H1 (cell line): ENCODE data around the gene KLRF1. TPM values are rescaled to one million over a fixed set of nuclear protein-coding genes. Genes with fewer than 3 reads are reported as not detected.

ENCODE experiments used
- CTCF ChIA-PET: fragments of 300-600 bp; sonication (Branson Sonifier 250); formaldehyde crosslinking; loops from one replicate; lab custom pipeline; 2021; ENCODE audit not compliant: partially characterized antibody; lab: Charles Lee
- POLR2A ChIA-PET: fragments of 300-600 bp; sonication (Branson Sonifier 250); formaldehyde crosslinking; loops from one replicate; lab custom pipeline; 2021; ENCODE audit warnings: inconsistent platforms; ENCODE audit not compliant: partially characterized antibody; lab: Charles Lee
- DNase-seq, 2 experiments: peaks; one replicate each; pipeline versions ENCODE4 v3.0.0 to v3.0.0-alpha.2; 2010 to 2022; ENCODE audit warnings: low spot score in 2 of 2, low read depth in 1 of 2, mixed read lengths in 1 of 2
- FAIRE-seq: peaks from 2 replicates; lab custom pipeline; 2011; peaks lifted over from hg19 to GRCh38; lab: Jason Lieb, UNC
- H2AFZ ChIP-seq: 2 replicates; pipeline ENCODE4 v1.8.1; 2012; ENCODE audit warnings: low read length, inconsistent platforms
- H2AK5ac ChIP-seq: 2 replicates; pipeline ENCODE4 v1.6.1; 2013; ENCODE audit warnings: low read depth, low read length
- H2BK120ac ChIP-seq: replicated peaks from 2 replicates; pipeline ENCODE3; 2013; ENCODE audit warnings: low read depth, low read length, inconsistent platforms
- H2BK12ac ChIP-seq: 2 replicates; pipeline ENCODE4 v1.6.1; 2013; ENCODE audit warnings: low read depth, low read length
- H2BK15ac ChIP-seq: 2 replicates; pipeline ENCODE4 v1.6.1; 2013; ENCODE audit warnings: low read length
- H2BK20ac ChIP-seq: 2 replicates; pipeline ENCODE4 v1.6.1; 2013; ENCODE audit warnings: low read length
- H2BK5ac ChIP-seq: 2 replicates; pipeline ENCODE4 v1.6.1; 2013; ENCODE audit warnings: low read depth, low read length
- H3K14ac ChIP-seq: 2 replicates; pipeline ENCODE4 v1.6.1; 2013; ENCODE audit warnings: inconsistent platforms; ENCODE audit not compliant: insufficient read length
- H3K18ac ChIP-seq: 2 replicates; pipeline ENCODE4 v1.6.1; 2013; ENCODE audit warnings: low read length; ENCODE audit errors: extremely low read depth
- H3K23ac ChIP-seq: 2 replicates; pipeline ENCODE4 v1.6.1; 2013; ENCODE audit warnings: inconsistent platforms; ENCODE audit not compliant: insufficient read length
- H3K23me2 ChIP-seq: 2 replicates; pipeline ENCODE4 v1.6.1; 2013; ENCODE audit warnings: low read depth, low read length
- H3K27ac ChIP-seq: 2 replicates; pipeline ENCODE4 v1.6.1; 2011; ENCODE audit warnings: low read depth, low read length, inconsistent platforms
- H3K27me3 ChIP-seq, 4 experiments: replicated peaks in 1 of 4; 1 replicate in 1 of 4; 2 replicates in 3 of 4; pipeline versions ENCODE4 v1.6.1 to v1.8.1; 2011 to 2013; ENCODE audit warnings: low read length in 3 of 4, mild to moderate bottlenecking in 3 of 4, inconsistent platforms in 2 of 4, mixed read lengths in 2 of 4, moderate library complexity in 1 of 4; ENCODE audit not compliant: control insufficient read depth in 3 of 4, insufficient read depth in 3 of 4; ENCODE audit errors: extremely low read depth in 1 of 4
- H3K36me3 ChIP-seq, 4 experiments: 2 replicates each; pipeline versions ENCODE4 v1.6.1 to v1.8.1; 2011 to 2013; ENCODE audit warnings: mild to moderate bottlenecking in 4 of 4, low read length in 3 of 4, moderate library complexity in 2 of 4, control low read depth in 1 of 4, inconsistent platforms in 1 of 4; ENCODE audit not compliant: insufficient read depth in 4 of 4, control insufficient read depth in 2 of 4
- H3K4ac ChIP-seq: replicated peaks from 2 replicates; pipeline ENCODE3; 2013; ENCODE audit warnings: low read length, low read depth, mixed read lengths, inconsistent platforms; ENCODE audit not compliant: insufficient read length
- H3K4me1 ChIP-seq, 4 experiments: replicated peaks in 1 of 4; 1 replicate in 1 of 4; 2 replicates in 3 of 4; pipeline versions ENCODE4 v1.6.1 to v1.8.1; 2011 to 2013; ENCODE audit warnings: low read length in 3 of 4, inconsistent platforms in 2 of 4, mixed read lengths in 1 of 4; ENCODE audit not compliant: insufficient read depth in 4 of 4, control insufficient read depth in 3 of 4
- H3K4me2 ChIP-seq, 2 experiments: 2 replicates each; pipeline versions ENCODE4 v1.6.1 to v1.8.1; 2011 to 2013; ENCODE audit warnings: low read depth in 2 of 2, low read length in 2 of 2, control low read depth in 1 of 2, inconsistent platforms in 1 of 2, mild to moderate bottlenecking in 1 of 2; ENCODE audit not compliant: insufficient read depth in 1 of 2
- H3K4me3 ChIP-seq, 4 experiments: fragments of 200-600, 300-600 bp in 1 of 4; sonication (generic), shearing (Covaris generic), sonication (Bioruptor Twin) in 1 of 4; 2 replicates each; pipeline versions ENCODE4 v1.5.1 to v1.8.1; 2011 to 2016; ENCODE audit warnings: low read length in 4 of 4, low read depth in 3 of 4, control low read depth in 2 of 4, inconsistent platforms in 2 of 4, mild to moderate bottlenecking in 2 of 4, mixed read lengths in 1 of 4, moderate library complexity in 1 of 4; ENCODE audit not compliant: insufficient read depth in 2 of 4; ENCODE audit errors: extremely low read depth in 1 of 4
- H3K56ac ChIP-seq: replicated peaks from 2 replicates; pipeline ENCODE3; 2013; ENCODE audit warnings: low read depth, mild to moderate bottlenecking, mixed read lengths, low read length, inconsistent platforms; ENCODE audit not compliant: insufficient read length
- H3K79me1 ChIP-seq: 2 replicates; pipeline ENCODE4 v1.6.1; 2013; ENCODE audit warnings: low read depth, low read length, control low read depth
- H3K79me2 ChIP-seq, 2 experiments: 2 replicates each; pipeline versions ENCODE4 v1.6.1 to v1.8.1; 2012 to 2013; ENCODE audit warnings: low read length in 2 of 2, mild to moderate bottlenecking in 2 of 2, inconsistent platforms in 1 of 2; ENCODE audit not compliant: insufficient read depth in 2 of 2, control insufficient read depth in 1 of 2
- H3K9ac ChIP-seq, 4 experiments: replicated peaks in 1 of 4; 1 replicate in 1 of 4; 2 replicates in 3 of 4; pipeline versions ENCODE4 v1.6.1 to v1.8.1; 2011 to 2013; ENCODE audit warnings: low read depth in 3 of 4, low read length in 3 of 4, control low read depth in 2 of 4, mild to moderate bottlenecking in 2 of 4, moderate library complexity in 2 of 4, inconsistent platforms in 1 of 4; ENCODE audit errors: extremely low read depth in 1 of 4
- H3K9me3 ChIP-seq, 2 experiments: 2 replicates each; pipeline versions ENCODE4 v1.6.1 to v1.8.1; 2012 to 2013; ENCODE audit warnings: mild to moderate bottlenecking in 2 of 2, moderate library complexity in 2 of 2, control low read depth in 1 of 2, inconsistent platforms in 1 of 2, low read depth in 1 of 2, low read length in 1 of 2, mixed read lengths in 1 of 2; ENCODE audit not compliant: insufficient read depth in 2 of 2
- H4K20me1 ChIP-seq, 2 experiments: replicated peaks in 1 of 2; 2 replicates each; pipeline versions ENCODE3 to v1.8.1; 2011 to 2013; ENCODE audit warnings: inconsistent platforms in 2 of 2, low read length in 2 of 2, mild to moderate bottlenecking in 1 of 2; ENCODE audit not compliant: insufficient read depth in 2 of 2, control insufficient read depth in 1 of 2
- H4K5ac ChIP-seq: 2 replicates; pipeline ENCODE4 v1.6.1; 2013; ENCODE audit warnings: low read length, low read depth, mixed read lengths, inconsistent platforms; ENCODE audit not compliant: insufficient read length
- H4K8ac ChIP-seq: 2 replicates; pipeline ENCODE4 v1.8.0; 2013; ENCODE audit warnings: mild to moderate bottlenecking, moderate library complexity, low read length, inconsistent platforms; ENCODE audit not compliant: insufficient read depth; ENCODE audit errors: extremely low read depth
- H4K91ac ChIP-seq: replicated peaks from 2 replicates; pipeline ENCODE3; 2013; ENCODE audit warnings: low read length, mixed read lengths, inconsistent platforms; ENCODE audit not compliant: insufficient read length
- FOSL1 ChIP-seq: IDR thresholded peaks from 2 replicates; pipeline ENCODE4 v1.6.1; 2011; ENCODE audit warnings: mild to moderate bottlenecking, low read depth, low read length, moderate library complexity; ENCODE audit not compliant: insufficient read depth
- KDM4A ChIP-seq: IDR thresholded peaks from one replicate; pipeline ENCODE4 v1.7.1; 2012; ENCODE audit warnings: low read depth, mild to moderate bottlenecking, moderate library complexity, low read length, inconsistent platforms; ENCODE audit not compliant: severe bottlenecking
- TBP ChIP-seq: IDR thresholded peaks from 2 replicates; pipeline ENCODE4 v1.6.1; 2011; ENCODE audit warnings: low read depth, low read length, improper control_type of control experiment
- TEAD4 ChIP-seq: IDR thresholded peaks from 2 replicates; pipeline ENCODE4 v1.6.1; 2012; ENCODE audit warnings: low read depth, low read length, inconsistent platforms, mixed read lengths
- WGBS, 2 experiments: shearing (Covaris generic) in 1 of 2; methylation state at CpG; one replicate each; pipeline versions ENCODE4 v1.1.6 to v1.1.7; 2013 to 2015; ENCODE audit warnings: low lambda C conversion rate in 2 of 2, mixed read lengths in 2 of 2, inconsistent platforms in 1 of 2, low coverage in 1 of 2, missing lambda C conversion rate in 1 of 2; ENCODE audit not compliant: insufficient replicate concordance in 2 of 2, insufficient coverage in 1 of 2, insufficient read length in 1 of 2; ENCODE audit errors: extremely low coverage in 1 of 2, missing lambda C conversion rate in 1 of 2; 5-methylcytosine and 5-hydroxymethylcytosine counted together
- polyA plus RNA-seq, 7 experiments: library from polyadenylated mRNA; depleted of rRNA in 3 of 7; stranded (reverse) in 5 of 7; unstranded in 2 of 7; fragments of >200 nt in 5 of 7; fragments of 200-250 nt in 2 of 7; gene quantifications; 1 replicate in 5 of 7; 2 replicates in 1 of 7; 4 replicates in 1 of 7; pipeline versions ENCODE4 v1.2.1 to v1.2.3, GENCODE V29; 2011 to 2013; ENCODE audit warnings: missing spikeins in 2 of 7, mixed read lengths in 2 of 7
- total RNA-seq: library from RNA; stranded (reverse); fragmentation: NEBNext Ultra II Directional; extraction: Animal tissue kit (Norgen Biotek cat#: 25700); gene quantifications from 2 replicates; pipeline ENCODE4 v1.2.1, GENCODE V29; 2021
- TF ChIP-seq, protein P1 (sequence below): IDR thresholded peaks from 2 replicates; pipeline ENCODE4 v1.6.1; 2012; ENCODE audit warnings: inconsistent platforms
- TF ChIP-seq, protein P2 (sequence below): IDR thresholded peaks from 2 replicates; pipeline ENCODE4 v1.6.1; 2012; ENCODE audit warnings: low read length, inconsistent platforms

KLRF1 gene
- total and polyA plus RNA-seq, 2 of the 8 experiments (the other 6 are each of a cell fraction or from before 2014, with no cell fraction given): not detected

DNA sequence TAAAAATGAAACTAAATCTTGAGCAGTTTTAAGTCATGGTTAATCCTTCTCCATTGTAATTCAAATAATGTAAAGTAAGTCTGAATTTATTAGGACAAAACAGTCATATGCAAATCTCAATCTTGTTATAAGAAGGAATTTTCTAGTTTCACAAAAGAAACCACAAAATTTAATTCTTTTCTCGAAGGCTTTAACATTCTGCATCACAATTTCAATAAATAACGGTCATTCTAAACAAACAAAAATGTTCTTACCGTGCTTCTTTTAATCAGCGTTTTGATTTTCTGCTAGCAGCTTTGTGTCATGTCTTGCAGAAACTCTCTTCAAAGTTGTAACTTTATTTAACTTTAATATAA lies 41.6 kb downstream of the KLRF1 start:
- no peak overlapping the region for H2BK5ac ChIP-seq
- no peak overlapping the region for H2BK12ac ChIP-seq
- H3K23me2 ChIP-seq: no peaks in the 10 kb centered on the region
- no peak overlapping the region for H3K18ac ChIP-seq
- no peak overlapping the region for H3K27ac ChIP-seq
- FAIRE-seq (no peak), DNase-seq (no peak)
- H3K4me3 ChIP-seq: no peak overlapping the region
- POLR2A ChIA-PET: no interaction called here
- H3K56ac ChIP-seq: no peak overlapping the region
- no peak overlapping the region for H2BK15ac ChIP-seq
- no peak overlapping the region for H3K4me2 ChIP-seq
- no peaks in the 10 kb centered on the region for H3K79me2 ChIP-seq
- no peaks in the 10 kb centered on the region for H3K79me1 ChIP-seq
- H2AFZ ChIP-seq: no peak overlapping the region
- H4K5ac ChIP-seq: no peak overlapping the region
- H3K9ac ChIP-seq: no peak overlapping the region
- H3K36me3 ChIP-seq: no peaks in the 10 kb centered on the region
- CTCF ChIA-PET: interaction anchor here (0.7 to 1.6 kb wide), 2 partner anchors 20 to 115 kb away, joined by 3 to 4 read pairs; no protein-coding TSS in a partner anchor
- H4K8ac ChIP-seq: no peak overlapping the region
- H3K4me1 ChIP-seq: peaks cover 0 to 6% (median 2%) of the 10 kb centered on the region in 4 experiments; a peak in 2 of 7 replicates
- no peak overlapping the region for H3K4ac ChIP-seq
- H2AK5ac ChIP-seq: no peak overlapping the region
- H3K14ac ChIP-seq: no peak overlapping the region
- H2BK120ac ChIP-seq: no peak overlapping the region
- H3K9me3 ChIP-seq: no peaks in the 10 kb centered on the region
- H4K91ac ChIP-seq: no peak overlapping the region
- no peaks in the 10 kb centered on the region for H3K27me3 ChIP-seq
- H4K20me1 ChIP-seq: no peaks in the 10 kb centered on the region
- no peak overlapping the region for H3K23ac ChIP-seq
- no peak overlapping the region for H2BK20ac ChIP-seq
- WGBS, 2 experiments: 77% methylated on average over 4 of the region's 4 CpGs; no CpG with 5 or more reads in 1 of the 2 experiments
- TF ChIP-seq TBP (no peak), FOSL1 (no peak), TEAD4 (no peak), KDM4A (no peak)
- TF ChIP-seq, protein P1, sequence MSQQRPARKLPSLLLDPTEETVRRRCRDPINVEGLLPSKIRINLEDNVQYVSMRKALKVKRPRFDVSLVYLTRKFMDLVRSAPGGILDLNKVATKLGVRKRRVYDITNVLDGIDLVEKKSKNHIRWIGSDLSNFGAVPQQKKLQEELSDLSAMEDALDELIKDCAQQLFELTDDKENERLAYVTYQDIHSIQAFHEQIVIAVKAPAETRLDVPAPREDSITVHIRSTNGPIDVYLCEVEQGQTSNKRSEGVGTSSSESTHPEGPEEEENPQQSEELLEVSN: no peak
- TF ChIP-seq, protein P2, sequence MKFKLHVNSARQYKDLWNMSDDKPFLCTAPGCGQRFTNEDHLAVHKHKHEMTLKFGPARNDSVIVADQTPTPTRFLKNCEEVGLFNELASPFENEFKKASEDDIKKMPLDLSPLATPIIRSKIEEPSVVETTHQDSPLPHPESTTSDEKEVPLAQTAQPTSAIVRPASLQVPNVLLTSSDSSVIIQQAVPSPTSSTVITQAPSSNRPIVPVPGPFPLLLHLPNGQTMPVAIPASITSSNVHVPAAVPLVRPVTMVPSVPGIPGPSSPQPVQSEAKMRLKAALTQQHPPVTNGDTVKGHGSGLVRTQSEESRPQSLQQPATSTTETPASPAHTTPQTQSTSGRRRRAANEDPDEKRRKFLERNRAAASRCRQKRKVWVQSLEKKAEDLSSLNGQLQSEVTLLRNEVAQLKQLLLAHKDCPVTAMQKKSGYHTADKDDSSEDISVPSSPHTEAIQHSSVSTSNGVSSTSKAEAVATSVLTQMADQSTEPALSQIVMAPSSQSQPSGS: no peak
